ENCODE measurements around the gene GLT8D1. TPM values are rescaled to one million over a fixed set of nuclear protein-coding genes. Genes with fewer than 3 reads are reported as not detected.

GLT8D1 gene
- total and polyA plus RNA-seq, 2 of the 4 experiments (the other 2 are of a cell fraction) = 87.8 to 124 TPM

- H3K79me1 ChIP-seq (ENCODE audit: low read depth in 1 of 2, low read length in 2 of 2) = peaks cover 0 to 3% of the 10 kb centered on the region in 2 experiments; a peak in 1 of 4 replicates
- intact Hi-C loops (cut with micrococcal nuclease) = no loop called here
Measured at GRCh38 chr3:52754373-52754772, 48.8 kb upstream of the GLT8D1 start.

More at GRCh38 chr3:52754373-52754772, 48.8 kb upstream of the GLT8D1 start:
- H2AFZ ChIP-seq (replicated peaks; ENCODE audit: low read length, poor library complexity) = no peak overlapping the region
- H2BK120ac ChIP-seq (ENCODE audit: low read depth, low read length) = no peak overlapping the region
- no peak overlapping the region for H3K9ac ChIP-seq (ENCODE audit: low read depth, low read length)
- no peak overlapping the region for H2AK5ac ChIP-seq (ENCODE audit: low read depth, low read length)
- H4K5ac ChIP-seq (ENCODE audit: low read depth, low read length) = no peak overlapping the region
- POLR2A ChIA-PET (ENCODE audit: unreplicated experiment) = no interaction called here
- H4K91ac ChIP-seq (ENCODE audit: insufficient read depth, low read depth, low read length) = no peak overlapping the region
- no peaks in the 10 kb centered on the region for H3K9me1 ChIP-seq (ENCODE audit: insufficient read depth, low read length)
- BruUV-seq (replicated peaks) = no TSS peak
- no peaks in the 10 kb centered on the region for H3K27me3 ChIP-seq (ENCODE audit: control insufficient read depth, insufficient read depth, low read length)
- H3K4me1 ChIP-seq (ENCODE audit: control insufficient read depth, insufficient read depth, low read length) = peaks cover 7% of the 10 kb centered on the region
- in situ Hi-C loops (cut with MboI; ENCODE audit: low sequenced_read_pairs) (no loop called here), dilution Hi-C loops (cut with HindIII; ENCODE audit: low sequenced_read_pairs, unreplicated experiment) (no loop called here)
- no peak overlapping the region for H3K4ac ChIP-seq (ENCODE audit: low read depth, low read length)
- H3K14ac ChIP-seq (replicated peaks; ENCODE audit: low read depth, low read length) = no peak overlapping the region
- WGBS, 2 experiments (ENCODE audit: extremely low coverage in 2 of 2, insufficient read length in 1 of 2) = no CpG with 5 or more reads among the region's 4 CpGs
- H2BK15ac ChIP-seq (ENCODE audit: low read depth, low read length) = no peak overlapping the region
- no peaks in the 10 kb centered on the region for H4K20me1 ChIP-seq (ENCODE audit: insufficient read depth, low read length)
- no peak overlapping the region for H2BK20ac ChIP-seq (ENCODE audit: low read depth, low read length)
- H4K8ac ChIP-seq (ENCODE audit: low read depth in 2 of 2, low read length in 2 of 2) = no peak overlapping the region
- no peak overlapping the region for H3K23ac ChIP-seq (ENCODE audit: low read depth, low read length)
- H3K36me3 ChIP-seq (ENCODE audit: control insufficient read depth, insufficient read depth, low read length) = peaks cover 11% of the 10 kb centered on the region
- H3K4me3 ChIP-seq (ENCODE audit: insufficient read depth, low read depth, low read length) = no peak overlapping the region
- H3K27ac ChIP-seq (ENCODE audit: insufficient read depth, low read length) = no peak overlapping the region
- no peak for ATAC-seq (ENCODE audit: low read depth)
- no peaks in the 10 kb centered on the region for H3K9me3 ChIP-seq (ENCODE audit: control insufficient read depth, insufficient read depth, low read length)
- H2AK9ac ChIP-seq (replicated peaks; ENCODE audit: low read depth, low read length, poor library complexity) = no peak overlapping the region
- peak; percentile 29 for DNase-seq
- CTCF ChIA-PET = no interaction called here
- no peak overlapping the region for H3K56ac ChIP-seq (ENCODE audit: extremely low read depth, insufficient read depth, low read length)
- no peak for TF ChIP-seq RFX5 (IDR thresholded peaks at IDR 0.05; ENCODE audit: low read depth, low read length)
- peak; percentile 75 for TF ChIP-seq MAFK (IDR thresholded peaks at IDR 0.05; ENCODE audit: low read depth, low read length)
- no peak for TF ChIP-seq BHLHE40 (IDR thresholded peaks at IDR 0.05; ENCODE audit: low read depth, low read length)
- no peak overlapping the region for H3K4me2 ChIP-seq (ENCODE audit: low read depth, low read length)
- H3K18ac ChIP-seq (ENCODE audit: low read depth, low read length) = no peak overlapping the region
- no peak overlapping the region for H2BK5ac ChIP-seq (ENCODE audit: low read depth, low read length, poor library complexity, severe bottlenecking)

Data from IMR-90 (cell line).